Pulmonary artery endothelial cell (primary cell): ENCODE measurements around the gene ACSL1. TPM values are rescaled to one million over a fixed set of nuclear protein-coding genes. Genes with fewer than 3 reads are reported as not detected.
"Not testable (repeated sequence)": the region's sequence is repeated elsewhere in the genome, so short reads cannot be mapped to it uniquely, and the experiment has no call there.

Experiments used
- DNase-seq: peaks from one replicate; pipeline ENCODE4 v3.0.0-alpha.2; 2011; ENCODE audit warnings: low read depth, low spot score
- total RNA-seq: library from RNA; depleted of rRNA; stranded (reverse); fragments of >200 nt; gene quantifications from 2 replicates; pipeline ENCODE4 v1.2.3, GENCODE V29; 2014

ACSL1 gene
- total RNA-seq, 1 donor from 2014 or later = 33.2 TPM

DNA sequence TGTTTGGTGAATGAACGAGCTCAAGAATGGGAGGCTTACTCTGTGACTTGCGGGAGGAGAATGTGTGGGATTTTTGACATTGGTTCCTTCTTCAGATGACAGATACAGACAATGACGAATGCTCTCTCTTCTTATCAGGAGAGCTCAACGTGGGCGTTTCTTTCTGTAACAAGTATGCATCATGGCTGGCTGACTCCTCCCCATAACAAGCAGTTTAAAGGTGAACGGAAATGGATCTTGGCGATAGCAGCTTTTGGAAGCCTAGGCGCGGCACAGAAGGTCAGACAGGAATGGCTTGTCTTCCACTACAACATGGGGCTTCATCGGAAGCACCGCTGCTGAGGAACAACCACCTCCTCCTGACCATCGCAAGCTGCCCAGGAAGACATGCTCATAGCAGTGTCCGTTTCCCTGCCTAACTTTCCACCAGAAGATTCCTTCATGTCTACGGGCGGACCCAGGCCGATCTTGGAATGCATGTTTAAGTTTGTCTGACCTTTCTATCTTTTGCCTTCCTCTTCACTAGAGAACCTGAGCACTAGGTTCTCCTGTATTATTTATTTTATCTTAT, 18.3 kb upstream of the ACSL1 start:
- no peak for DNase-seq

- DNase-seq = not testable (repeated sequence)
Observed at GRCh38 chr4:184839075-184839399, 13.3 kb upstream of the ACSL1 start.

- no peak for DNase-seq
Observed at GRCh38 chr4:184838249-184839074, 12.7 kb upstream of the ACSL1 start.

DNA sequence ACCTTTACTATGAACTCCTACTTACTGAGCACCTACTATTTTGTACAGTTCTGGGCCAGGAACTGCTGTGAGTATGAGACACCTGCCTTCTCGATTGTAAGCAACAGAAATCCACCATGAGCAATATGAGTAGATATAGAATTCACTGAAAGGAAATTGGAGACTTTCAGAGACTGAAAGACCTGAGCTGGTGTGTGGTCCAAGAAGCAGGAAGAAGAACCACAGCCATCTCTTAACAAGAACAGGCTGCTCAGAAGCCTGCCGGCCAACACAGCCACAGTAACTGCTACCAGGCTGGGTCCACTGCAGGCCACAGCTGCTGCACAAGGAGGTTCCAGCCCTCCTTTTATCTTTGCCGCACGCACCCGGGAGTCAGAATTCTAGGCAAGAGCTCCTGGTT, 10.8 kb upstream of the ACSL1 start:
- no peak for DNase-seq

DNA sequence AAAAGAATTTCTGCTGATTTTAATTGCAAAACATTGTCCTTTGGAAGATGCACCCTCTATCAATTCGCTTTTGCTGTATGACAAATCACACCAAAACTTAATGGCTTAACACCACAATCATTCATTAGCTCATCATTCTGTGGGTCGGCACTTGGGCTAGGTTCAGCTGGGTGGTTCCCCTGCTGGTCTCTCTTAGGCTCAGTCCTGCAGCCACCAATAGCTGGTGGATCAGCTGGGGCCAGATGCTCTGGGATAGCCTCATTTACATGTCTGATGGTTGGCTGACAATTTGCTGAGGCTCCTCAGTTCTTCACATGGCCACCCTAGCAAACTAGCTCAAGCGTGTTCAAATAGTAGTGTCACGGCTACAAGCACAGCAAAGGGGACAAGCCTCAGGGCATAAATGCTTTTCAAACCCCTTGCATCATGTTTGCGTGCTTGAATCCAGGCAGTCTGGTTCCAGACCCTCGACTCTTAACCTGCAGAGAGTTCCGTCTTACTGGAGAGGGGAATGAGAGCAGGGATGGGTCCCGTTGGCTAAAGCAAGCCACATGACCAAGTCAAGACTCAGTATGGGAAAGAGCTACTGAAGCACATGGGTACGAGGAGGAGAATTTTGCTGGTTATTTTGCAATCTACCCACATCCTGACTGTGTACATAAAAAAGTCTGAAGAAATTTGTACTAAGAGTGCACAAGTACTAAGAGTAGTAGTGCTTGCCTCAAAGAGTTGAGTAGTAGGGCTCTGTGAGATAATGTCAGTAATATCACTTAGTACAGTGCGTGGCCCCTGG, 7.5 kb upstream of the ACSL1 start:
- no peak for DNase-seq

GRCh38 chr4:184831153-184831552, 5.4 kb upstream of the ACSL1 start:
- no peak for DNase-seq

GRCh38 chr4:184826691-184827270, 1.0 kb upstream of the ACSL1 start:
- DNase-seq = no peak

GRCh38 chr4:184825141-184825895, 450 bp downstream of the ACSL1 start:
- no peak for DNase-seq

GRCh38 chr4:184824776-184825084, 1.0 kb downstream of the ACSL1 start:
- no peak for DNase-seq

DNA sequence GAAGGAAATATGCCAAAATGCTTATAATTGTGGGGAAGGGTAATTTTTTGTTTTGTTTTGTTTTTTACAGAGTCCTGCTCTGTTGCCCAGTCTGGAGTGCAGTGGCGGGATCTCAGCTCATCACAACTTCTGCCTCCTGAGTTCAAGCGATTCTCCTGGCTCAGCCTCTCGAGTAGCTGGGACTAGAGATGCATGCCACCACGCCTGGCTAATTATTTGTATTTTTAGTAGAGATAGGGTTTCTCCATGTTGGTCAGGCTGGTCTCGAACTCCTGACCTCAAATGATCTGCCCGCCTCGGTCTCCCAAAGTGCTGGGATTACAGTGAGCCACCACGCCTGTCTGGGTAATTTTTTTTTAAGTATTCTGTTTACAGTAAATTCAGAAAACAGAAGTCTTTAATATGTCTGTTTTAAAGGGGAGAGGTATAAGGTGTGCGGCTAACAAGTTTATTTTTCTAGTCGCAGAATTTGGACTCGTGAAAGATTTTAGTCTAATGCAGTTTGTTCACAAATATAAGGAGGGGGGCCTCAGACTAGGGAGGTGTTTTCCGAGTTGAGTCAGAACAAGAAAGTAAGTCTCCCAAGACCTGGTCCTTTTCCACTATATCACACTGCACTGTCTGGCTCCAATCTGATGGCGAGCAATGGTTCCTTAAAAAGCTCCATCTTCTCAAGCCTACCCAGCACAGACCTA, 1.5 kb downstream of the ACSL1 start:
- no peak for DNase-seq

- no peak for DNase-seq
Observed at GRCh38 chr4:184823014-184823413, 2.8 kb downstream of the ACSL1 start.

DNA sequence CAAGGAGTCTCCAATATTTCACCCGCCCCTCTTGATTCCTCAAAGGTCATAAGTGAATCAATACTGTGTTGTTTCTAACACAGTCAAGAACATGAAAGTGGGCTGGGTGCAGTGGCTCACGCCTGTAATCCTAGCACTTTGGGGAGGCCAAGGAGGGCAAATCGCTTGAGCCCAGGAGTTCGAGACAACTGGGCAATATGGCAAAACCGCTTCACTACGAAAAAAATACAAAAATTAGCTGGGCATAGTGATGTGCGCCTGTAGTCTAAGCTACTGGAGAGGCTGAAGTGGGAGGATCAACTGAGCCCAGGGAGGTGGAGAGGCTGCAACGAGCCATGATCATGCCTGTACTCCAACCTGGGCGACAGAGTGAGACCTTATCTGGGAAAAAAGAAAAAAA, 3.4 kb downstream of the ACSL1 start:
- no peak for DNase-seq

GRCh38 chr4:184821242-184821641, 4.5 kb downstream of the ACSL1 start:
- no peak for DNase-seq

DNA sequence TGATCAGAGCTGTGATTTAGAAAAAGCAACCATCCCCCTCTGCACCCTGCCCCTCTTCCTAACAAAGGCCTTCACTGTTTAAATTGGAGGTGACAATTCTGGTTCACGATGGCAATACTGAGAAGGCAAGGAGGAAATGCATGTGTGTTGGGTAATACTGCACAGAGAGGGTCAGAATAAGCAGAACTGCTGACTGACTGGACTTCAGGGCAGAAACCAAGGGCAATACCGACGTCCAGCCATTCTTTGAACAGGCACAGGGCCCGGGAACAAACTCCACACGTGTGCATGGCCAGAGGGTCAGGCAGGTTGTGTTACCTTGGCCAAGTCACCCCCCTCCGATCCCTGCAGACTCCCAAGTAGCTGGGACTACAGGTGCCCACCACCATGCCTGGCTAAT, 6.0 kb downstream of the ACSL1 start:
- no peak for DNase-seq

DNA sequence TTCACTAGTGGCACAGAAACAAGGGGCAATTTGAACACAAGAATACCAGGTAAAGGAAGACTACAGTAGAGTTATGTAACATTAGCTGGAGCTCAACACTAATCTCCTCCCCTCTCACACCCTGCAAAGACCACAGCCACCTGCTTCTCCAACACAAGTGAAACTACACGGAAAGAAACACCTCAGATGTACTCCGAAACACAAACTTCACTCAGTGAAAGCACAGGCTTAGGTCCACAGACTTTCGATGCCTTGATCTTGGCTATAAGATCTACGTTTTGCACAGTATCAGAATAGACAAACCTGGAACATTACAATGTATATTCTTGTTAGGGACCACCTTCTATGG, 7.6 kb downstream of the ACSL1 start:
- no peak for DNase-seq

DNA sequence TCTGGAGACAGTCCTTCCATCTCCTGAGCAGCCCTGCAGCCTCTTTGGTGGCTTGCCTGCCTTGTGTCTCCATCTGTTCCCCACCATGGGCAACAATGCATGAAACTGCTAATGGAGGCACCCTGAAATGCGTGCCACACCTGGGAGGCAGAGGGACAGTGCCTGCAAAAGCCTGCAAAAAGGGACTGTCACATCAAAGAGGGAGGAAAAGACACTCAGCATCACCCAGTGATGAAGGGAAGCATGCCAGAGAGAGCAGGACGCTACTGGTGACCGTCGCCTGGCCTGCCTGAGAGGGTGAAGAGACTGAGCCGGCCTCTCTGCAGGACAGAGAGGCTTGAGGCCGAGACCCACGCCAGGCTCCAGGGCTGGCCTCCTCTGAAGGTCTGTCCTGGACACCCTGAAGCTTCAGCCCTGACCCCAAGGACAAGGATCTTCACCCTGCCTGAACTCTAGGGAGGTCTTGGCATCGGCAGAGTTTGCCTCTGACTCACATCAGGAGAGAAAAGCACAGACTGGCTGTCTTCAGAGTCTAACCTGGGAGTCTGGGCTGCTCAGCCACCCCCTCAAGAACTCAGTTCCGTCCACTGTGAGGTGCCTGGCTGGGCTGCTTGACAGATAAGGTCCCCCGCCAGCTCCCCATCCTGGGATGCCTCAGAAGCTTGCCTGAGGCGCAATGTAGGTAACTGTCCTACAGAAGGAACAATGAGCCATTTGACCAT, 8.1 kb downstream of the ACSL1 start:
- DNase-seq = no peak

- DNase-seq = no peak
Observed at GRCh38 chr4:184816962-184817361, 8.8 kb downstream of the ACSL1 start.

GRCh38 chr4:184815046-184815877, 10.5 kb downstream of the ACSL1 start:
- no peak for DNase-seq

DNA sequence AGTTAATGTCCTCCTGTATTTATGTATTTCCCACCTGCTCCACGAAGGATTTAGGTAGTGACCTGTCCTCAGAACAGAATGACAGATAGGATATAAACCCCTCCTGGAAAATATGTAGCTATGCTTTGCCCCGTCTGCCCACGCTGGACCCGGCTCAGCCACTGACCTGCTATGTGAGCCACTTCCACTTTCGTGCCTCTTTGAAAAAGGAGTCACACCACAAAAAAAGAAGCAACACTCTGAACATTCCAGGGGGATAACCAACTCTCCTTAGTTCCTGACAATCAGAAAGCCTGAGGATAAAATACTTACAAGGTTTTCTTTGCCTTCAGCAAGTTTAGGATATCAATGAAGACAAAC, 11.1 kb downstream of the ACSL1 start:
- DNase-seq = no peak
